Stimulated activated memory B cell treated with anti-CD40 and anti-IgM and Interleukin-4, amounts not matched to agents 10 μg/mL and 1 μg/mL and 100 μg/mL, for 72 hours (primary cell): ENCODE results near the gene DNAJC18.
A peak's percentile ranks its signal among the peaks of the same experiment; 100 is the strongest.

Experiments
- ATAC-seq: fragments of 150-1000 bp; cut with Tn5 transposase; 2 replicates; pipeline ENCODE4 v1.10.0; 2021
- H3K27ac Mint-ChIP-seq: one replicate; pipeline ENCODE4 v1.8.0; 2022; ENCODE audit warnings: mild to moderate bottlenecking, mixed read lengths
- H3K27me3 Mint-ChIP-seq: one replicate; pipeline ENCODE4 v1.8.0; 2022; ENCODE audit warnings: mixed read lengths
- H3K36me3 Mint-ChIP-seq: one replicate; pipeline ENCODE4 v1.8.0; 2022; ENCODE audit warnings: mixed read lengths
- H3K4me1 Mint-ChIP-seq: one replicate; pipeline ENCODE4 v1.8.0; 2022; ENCODE audit warnings: mixed read lengths
- H3K4me3 Mint-ChIP-seq: one replicate; pipeline ENCODE4 v1.8.0; 2022; ENCODE audit warnings: mild to moderate bottlenecking, moderate library complexity, mixed read lengths
- H3K9me3 Mint-ChIP-seq: one replicate; pipeline ENCODE4 v1.8.0; 2022; ENCODE audit warnings: mixed read lengths

DNAJC18 gene

GRCh38 chr5:139383993-139384590 lies 55.2 kb downstream of the DNAJC18 start:
- H3K9me3 Mint-ChIP-seq: no peaks in the 10 kb centered on the region
- no peak for ATAC-seq
- peak overlapping the region; percentile 78 for H3K27ac Mint-ChIP-seq
- H3K4me3 Mint-ChIP-seq: no peak overlapping the region
- peaks cover 80% of the 10 kb centered on the region for H3K4me1 Mint-ChIP-seq
- H3K27me3 Mint-ChIP-seq: no peaks in the 10 kb centered on the region
- no peaks in the 10 kb centered on the region for H3K36me3 Mint-ChIP-seq

DNA sequence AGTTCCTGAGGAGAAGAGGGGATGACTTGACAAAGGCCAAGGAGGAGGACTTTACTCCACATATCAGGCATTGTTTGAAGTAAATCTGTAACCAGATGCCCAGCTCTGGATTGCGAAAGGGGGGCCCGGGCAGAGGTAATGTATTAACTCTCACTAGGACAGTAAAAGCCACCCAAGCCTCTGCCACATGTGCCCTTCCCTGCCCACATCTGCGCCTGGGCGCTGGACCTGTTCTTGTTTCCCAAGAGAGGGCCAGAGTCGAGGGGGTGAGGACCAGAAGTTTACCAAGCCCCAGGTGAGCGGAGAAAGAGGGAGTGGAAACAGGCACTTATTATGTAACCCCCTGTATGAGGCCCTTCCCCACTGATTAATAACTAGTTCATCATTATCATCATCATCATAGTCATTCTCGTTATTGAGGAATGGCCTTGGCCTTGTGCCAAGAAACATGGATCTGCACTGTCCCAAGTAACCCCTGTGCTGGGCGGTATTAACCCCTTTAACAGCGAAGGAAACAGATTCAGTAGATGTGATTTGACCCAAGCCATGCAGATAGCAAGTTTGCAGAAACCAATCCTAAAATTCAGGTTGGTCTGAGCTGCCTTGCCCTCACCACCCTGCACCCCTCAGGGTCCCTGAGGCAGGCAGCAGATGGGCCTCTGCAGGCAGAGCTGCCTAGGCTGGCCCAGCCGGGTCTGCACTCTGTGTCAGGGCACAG lies 55.9 kb downstream of the DNAJC18 start, which contains the start of gene SLC23A1:
Gene SLC23A1, minus strand, starts transcription at position 23 of the 718 bp plus-strand sequence. CDS start 44 bp downstream, outside the sequence.
- H3K27me3 Mint-ChIP-seq: no peaks in the 10 kb centered on the region
- H3K4me1 Mint-ChIP-seq: peaks cover 76% of the 10 kb centered on the region
- H3K36me3 Mint-ChIP-seq: no peaks in the 10 kb centered on the region
- no peak within 1 kb of the TSS for H3K4me3 Mint-ChIP-seq
- H3K9me3 Mint-ChIP-seq: no peaks in the 10 kb centered on the region
- ATAC-seq: no peak
- peak within 1 kb of the TSS; percentile 78 for H3K27ac Mint-ChIP-seq

GRCh38 chr5:139382807-139383206 lies 56.5 kb downstream of the DNAJC18 start:
- Mint-ChIP-seq H3K36me3 (no peaks in the 10 kb centered on the region), H3K4me1 (peaks cover 69% of the 10 kb centered on the region), H3K27me3 (no peaks in the 10 kb centered on the region), H3K4me3 (no peak overlapping the region), H3K9me3 (no peaks in the 10 kb centered on the region), H3K27ac (peak overlapping the region; percentile 63)
- no peak for ATAC-seq

DNA sequence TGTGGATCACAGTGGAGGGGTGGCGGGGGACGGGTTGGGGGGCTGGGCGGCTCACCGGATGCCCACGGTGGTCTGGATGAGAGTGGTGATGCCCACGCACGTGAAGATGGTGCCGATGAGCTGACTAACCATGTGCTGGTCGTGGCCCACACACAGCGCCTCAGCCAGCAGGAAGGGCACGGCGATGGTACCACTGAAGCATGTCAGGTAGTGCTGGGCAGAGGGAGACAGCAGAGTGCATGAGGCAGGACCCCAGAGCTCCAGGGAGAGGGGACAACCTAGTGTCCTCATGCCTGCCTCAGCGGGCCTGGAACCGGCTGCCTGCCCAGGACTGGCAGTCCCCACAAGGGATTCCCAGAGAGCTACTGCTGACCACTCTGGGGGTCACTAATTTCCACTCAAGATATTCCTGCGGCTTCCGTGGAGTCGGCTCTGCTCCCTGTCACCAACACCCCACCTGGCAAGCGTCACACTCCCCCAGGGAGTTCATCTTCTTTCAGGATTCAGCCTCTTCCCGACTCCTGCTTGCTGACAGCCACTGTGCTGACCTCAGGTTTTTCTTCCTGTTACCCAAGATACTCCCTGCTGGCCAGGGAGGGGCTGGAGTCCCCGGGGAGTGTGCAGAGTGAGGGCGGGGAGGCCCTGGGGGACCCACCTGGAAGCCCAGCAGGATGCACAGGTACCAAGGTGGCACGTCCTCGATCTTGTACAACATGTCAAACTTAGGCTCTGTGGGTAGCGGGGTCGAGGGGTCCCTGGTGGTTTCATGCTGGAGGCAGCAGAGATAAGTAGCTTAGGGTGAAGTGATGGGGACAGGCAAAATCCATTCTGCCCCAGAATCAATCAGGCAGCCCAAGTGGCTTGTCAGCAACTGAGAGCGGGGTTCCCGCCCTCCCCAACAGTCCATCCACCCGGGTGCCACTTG lies 57.2 kb downstream of the DNAJC18 start:
- peak overlapping the region; percentile 57 for H3K27ac Mint-ChIP-seq
- peaks cover 7% of the 10 kb centered on the region for H3K36me3 Mint-ChIP-seq
- no peaks in the 10 kb centered on the region for H3K27me3 Mint-ChIP-seq
- no peak overlapping the region for H3K4me3 Mint-ChIP-seq
- no peaks in the 10 kb centered on the region for H3K9me3 Mint-ChIP-seq
- peaks cover 66% of the 10 kb centered on the region for H3K4me1 Mint-ChIP-seq
- ATAC-seq: no peak

DNA sequence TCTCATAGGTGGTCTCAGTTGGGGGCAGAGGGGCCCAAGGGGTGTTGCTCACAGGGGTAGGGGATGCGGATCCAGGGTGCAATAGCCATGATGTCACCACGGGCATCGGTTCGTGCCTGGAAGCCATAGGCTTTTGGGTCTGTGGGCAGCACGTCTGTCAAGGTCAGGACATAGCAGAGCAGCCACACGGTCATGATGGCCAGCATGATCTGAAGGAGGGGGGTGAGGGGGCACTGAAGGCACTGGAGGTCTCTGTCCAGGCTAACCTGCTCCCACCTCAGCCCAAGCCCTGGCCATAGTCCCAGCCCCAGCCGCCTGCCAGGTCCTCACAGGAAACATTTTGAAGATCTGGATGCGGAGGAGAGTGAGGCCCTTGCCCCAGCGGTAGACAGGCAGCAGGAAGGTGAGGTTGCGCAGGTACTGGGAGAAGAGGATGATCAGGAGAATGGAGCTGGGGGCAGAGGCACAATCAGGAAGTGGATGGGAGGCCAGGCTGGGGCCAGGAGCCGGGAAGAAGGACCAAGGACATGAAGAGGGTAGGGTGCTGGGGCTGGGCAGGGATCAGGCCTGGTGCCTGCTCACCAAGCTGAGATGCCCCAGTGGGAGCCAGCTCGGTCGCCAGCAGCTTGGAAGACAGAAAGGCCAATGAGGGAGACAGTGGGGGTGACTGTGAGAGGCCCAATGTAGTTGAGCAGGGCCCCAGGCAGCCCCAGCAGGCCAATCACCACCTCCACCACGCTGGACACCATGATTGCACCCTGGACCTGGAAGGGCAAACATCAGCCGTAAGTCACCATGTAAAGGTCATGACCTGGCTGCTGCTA lies 59.5 kb downstream of the DNAJC18 start:
- peaks cover 18% of the 10 kb centered on the region for H3K36me3 Mint-ChIP-seq
- no peak overlapping the region for H3K27ac Mint-ChIP-seq
- H3K4me3 Mint-ChIP-seq: no peak overlapping the region
- no peaks in the 10 kb centered on the region for H3K9me3 Mint-ChIP-seq
- H3K27me3 Mint-ChIP-seq: no peaks in the 10 kb centered on the region
- H3K4me1 Mint-ChIP-seq: peaks cover 44% of the 10 kb centered on the region
- ATAC-seq: no peak

GRCh38 chr5:139378941-139379361 lies 60.4 kb downstream of the DNAJC18 start:
- H3K36me3 Mint-ChIP-seq: peaks cover 19% of the 10 kb centered on the region
- ATAC-seq: no peak
- no peaks in the 10 kb centered on the region for H3K9me3 Mint-ChIP-seq
- no peaks in the 10 kb centered on the region for H3K27me3 Mint-ChIP-seq
- no peak overlapping the region for H3K4me3 Mint-ChIP-seq
- H3K27ac Mint-ChIP-seq: no peak overlapping the region
- peaks cover 36% of the 10 kb centered on the region for H3K4me1 Mint-ChIP-seq

- no peaks in the 10 kb centered on the region for H3K27me3 Mint-ChIP-seq
- peaks cover 24% of the 10 kb centered on the region for H3K36me3 Mint-ChIP-seq
- H3K27ac Mint-ChIP-seq: no peak overlapping the region
- ATAC-seq: peak; percentile 13
- H3K4me3 Mint-ChIP-seq: no peak overlapping the region
- H3K9me3 Mint-ChIP-seq: no peaks in the 10 kb centered on the region
- peaks cover 30% of the 10 kb centered on the region for H3K4me1 Mint-ChIP-seq
Measured at GRCh38 chr5:139378101-139378825, 61.1 kb downstream of the DNAJC18 start.

- H3K27ac Mint-ChIP-seq: no peak overlapping the region
- H3K36me3 Mint-ChIP-seq: peaks cover 27% of the 10 kb centered on the region
- H3K9me3 Mint-ChIP-seq: no peaks in the 10 kb centered on the region
- no peaks in the 10 kb centered on the region for H3K27me3 Mint-ChIP-seq
- peaks cover 22% of the 10 kb centered on the region for H3K4me1 Mint-ChIP-seq
- no peak overlapping the region for H3K4me3 Mint-ChIP-seq
- ATAC-seq: no peak
Measured at GRCh38 chr5:139377226-139377625, 62.1 kb downstream of the DNAJC18 start.

DNA sequence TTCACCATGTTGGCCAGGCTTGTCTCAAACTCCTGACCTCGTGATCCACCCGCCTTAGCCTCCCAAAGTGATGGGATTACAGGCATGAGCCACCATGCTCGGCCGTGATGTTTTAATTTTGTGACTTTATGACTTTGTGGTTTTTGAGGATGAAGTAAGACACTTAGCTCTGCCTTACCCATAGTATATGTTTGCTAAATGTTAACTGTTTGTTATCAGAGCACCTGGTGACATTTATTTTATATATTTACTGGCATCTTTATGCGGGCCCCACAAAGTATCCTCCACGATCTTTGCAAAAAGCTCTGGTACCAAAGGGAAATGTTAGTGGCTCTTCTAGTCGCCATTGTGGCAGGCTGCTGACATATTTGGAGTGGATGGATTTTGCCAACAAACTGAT lies 63.0 kb downstream of the DNAJC18 start:
- H3K27ac Mint-ChIP-seq: no peak overlapping the region
- H3K4me1 Mint-ChIP-seq: peaks cover 17% of the 10 kb centered on the region
- no peak for ATAC-seq
- H3K36me3 Mint-ChIP-seq: peaks cover 33% of the 10 kb centered on the region
- H3K27me3 Mint-ChIP-seq: no peaks in the 10 kb centered on the region
- H3K9me3 Mint-ChIP-seq: no peaks in the 10 kb centered on the region
- H3K4me3 Mint-ChIP-seq: no peak overlapping the region

- Mint-ChIP-seq H3K27ac (no peak overlapping the region), H3K27me3 (no peaks in the 10 kb centered on the region), H3K4me1 (peaks cover 15% of the 10 kb centered on the region), H3K9me3 (no peaks in the 10 kb centered on the region), H3K4me3 (no peak overlapping the region), H3K36me3 (peaks cover 33% of the 10 kb centered on the region)
- ATAC-seq: no peak
Measured at GRCh38 chr5:139374909-139375308, 64.4 kb downstream of the DNAJC18 start.

GRCh38 chr5:139371482-139372435 lies 67.6 kb downstream of the DNAJC18 start:
- Mint-ChIP-seq H3K27ac (no peak overlapping the region), H3K36me3 (peaks cover 28% of the 10 kb centered on the region), H3K4me3 (no peak overlapping the region), H3K4me1 (no peaks in the 10 kb centered on the region), H3K27me3 (no peaks in the 10 kb centered on the region), H3K9me3 (no peaks in the 10 kb centered on the region)
- no peak for ATAC-seq

GRCh38 chr5:139369181-139369580 lies 70.1 kb downstream of the DNAJC18 start:
- H3K9me3 Mint-ChIP-seq: no peaks in the 10 kb centered on the region
- no peaks in the 10 kb centered on the region for H3K4me1 Mint-ChIP-seq
- H3K36me3 Mint-ChIP-seq: peaks cover 23% of the 10 kb centered on the region
- no peak overlapping the region for H3K4me3 Mint-ChIP-seq
- ATAC-seq: no peak
- H3K27me3 Mint-ChIP-seq: no peaks in the 10 kb centered on the region
- H3K27ac Mint-ChIP-seq: no peak overlapping the region

GRCh38 chr5:139368613-139369012 lies 70.7 kb downstream of the DNAJC18 start:
- H3K36me3 Mint-ChIP-seq: peaks cover 27% of the 10 kb centered on the region
- ATAC-seq: no peak
- no peak overlapping the region for H3K4me3 Mint-ChIP-seq
- H3K27me3 Mint-ChIP-seq: no peaks in the 10 kb centered on the region
- no peaks in the 10 kb centered on the region for H3K9me3 Mint-ChIP-seq
- H3K4me1 Mint-ChIP-seq: peaks cover 5% of the 10 kb centered on the region
- H3K27ac Mint-ChIP-seq: peak overlapping the region; percentile 34
